Endothelial cell of coronary artery (primary cell): Measurements from ENCODE around the gene KMT5B. TPM values are rescaled to one million over a fixed set of nuclear protein-coding genes. Genes with fewer than 3 reads are reported as not detected.

Source experiments
- total RNA-seq: library from RNA; depleted of rRNA; stranded (reverse); fragments of >200 nt; gene quantifications from 2 replicates; pipeline ENCODE4 v1.2.3, GENCODE V29; 2014

KMT5B gene
- total RNA-seq, result 21.2 and 25.8 TPM in 2 replicates

DNA sequence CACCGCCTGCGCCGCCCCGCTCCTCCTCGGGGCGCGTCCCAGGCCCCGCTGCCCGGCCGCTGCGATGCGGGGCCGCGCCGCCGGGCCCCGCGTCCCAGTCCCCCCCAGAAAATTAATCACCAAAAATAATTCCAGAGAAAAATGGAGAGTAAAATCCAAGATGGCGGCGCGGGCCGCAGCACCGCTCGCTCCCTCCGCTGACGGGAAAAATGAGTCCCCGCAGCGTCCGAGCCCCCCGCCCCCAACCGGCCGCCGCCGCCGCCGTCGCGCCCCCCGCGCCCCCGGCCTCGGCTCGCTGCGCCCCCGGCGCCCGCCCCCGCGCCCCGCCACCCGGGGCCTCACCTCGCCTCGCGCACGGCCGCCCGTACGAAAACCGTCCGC is at the start of gene KMT5B:
TSS of gene KMT5B (minus strand) at position 162 of the 381 bp plus-strand sequence. CDS start 23,220 bp downstream, outside the sequence.

DNA sequence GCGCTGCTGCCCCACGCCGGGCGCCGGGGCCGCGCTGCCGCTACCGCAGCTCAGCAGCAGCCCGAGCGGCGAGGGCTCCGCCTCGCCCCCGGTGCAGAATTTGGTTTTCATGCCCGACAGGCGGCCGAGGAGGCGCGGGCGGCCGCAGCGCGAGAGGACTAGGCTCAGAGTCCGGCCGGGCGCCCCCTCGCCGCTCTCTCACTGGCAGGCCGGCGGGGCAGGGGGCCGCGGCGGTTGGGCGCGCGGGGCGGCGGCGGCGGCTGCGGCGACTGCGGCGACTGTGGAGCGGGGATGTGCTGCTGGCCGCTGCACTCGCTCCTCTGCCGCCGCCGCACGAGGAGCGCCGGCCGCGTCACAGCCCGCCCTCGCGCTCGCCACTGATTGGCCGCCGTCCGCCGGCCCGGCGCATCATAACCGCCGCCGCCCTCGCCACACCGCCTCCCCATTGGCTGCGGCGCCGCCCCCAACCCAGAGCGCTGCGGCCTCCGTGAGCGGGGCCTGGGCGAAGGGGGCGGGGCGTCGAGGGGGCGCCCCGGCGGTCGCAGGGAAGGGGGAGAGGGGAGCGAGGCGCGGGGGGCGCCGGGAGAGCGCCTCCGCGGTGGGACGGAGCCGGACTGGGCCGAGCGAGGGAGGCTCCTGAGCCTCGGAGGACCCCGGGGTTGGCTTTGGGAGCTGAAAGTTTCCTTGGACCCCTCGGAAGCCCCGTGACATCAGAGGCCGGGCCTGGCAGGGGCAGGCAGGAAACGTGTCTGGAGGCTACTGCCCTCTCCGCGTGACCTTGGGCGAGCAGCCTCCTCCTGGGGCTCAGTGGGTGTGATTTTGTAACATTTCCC is 91.8 kb downstream of the KMT5B start, which contains the start of gene CHKA:
TSS of gene CHKA (minus strand) at position 322 of the 833 bp plus-strand sequence. CDS start at position 111, 211 bp downstream.

Other genes starting within 250 kb of the KMT5B start
- gene UNC93B1, start 209.2 kb downstream of the KMT5B start, total RNA-seq, result 9.0 and 20.0 TPM in 2 replicates
- gene ALDH3B1, start 203.0 kb downstream of the KMT5B start, total RNA-seq, result 0.09 and 9.6 TPM in 2 replicates
- 109 and 113 TPM in 2 replicates for gene NDUFS8, start 182.6 kb downstream of the KMT5B start, total RNA-seq
- 42.7 and 82.3 TPM in 2 replicates for gene TCIRG1, start 174.3 kb downstream of the KMT5B start, total RNA-seq
- gene CHKA, start 91.9 kb downstream of the KMT5B start, total RNA-seq, result 13.9 and 14.9 TPM in 2 replicates
- 7.5 and 11.5 TPM in 2 replicates for gene C11orf24, start 58.7 kb upstream of the KMT5B start, total RNA-seq
- 35.3 and 46.7 TPM in 2 replicates for gene LRP5, start 99.3 kb upstream of the KMT5B start, total RNA-seq
- gene PPP6R3, start 247.5 kb upstream of the KMT5B start, total RNA-seq, result 125 and 137 TPM in 2 replicates